Right lobe of liver (tissue), 6 donors: ENCODE data around the gene PRSS37. TPM values are rescaled to one million over a fixed set of nuclear protein-coding genes. Genes with fewer than 3 reads are reported as not detected.

ENCODE experiments used
- ATAC-seq, 4 donors: fragments of 200-7000 bp; cut with Tn5 transposase; one replicate each; pipeline ENCODE4 v1.9.1; 2020; ENCODE audit warnings: mild to moderate bottlenecking in 4 of 4, moderate library complexity in 4 of 4
- DNase-seq, 3 donors: peaks; one replicate each; pipeline ENCODE4 v3.0.0-alpha.2; 2020
- H3K27ac ChIP-seq, 3 donors: fragments of 200-600 bp; one replicate each; pipeline ENCODE4 v1.8.0; 2022
- H3K27me3 ChIP-seq, 2 donors: fragments of 200-600 bp; one replicate each; pipeline ENCODE4 v1.8.0; 2022
- H3K36me3 ChIP-seq, 4 donors: fragments of 200-600 bp; sonication (generic) in 1 of 4; one replicate each; pipeline versions ENCODE4 v1.5.1 to v1.8.0; 2017 to 2022; ENCODE audit warnings: control low read depth in 1 of 4
- H3K4me1 ChIP-seq, 4 donors: fragments of 200-600 bp; sonication (generic) in 1 of 4; one replicate each; pipeline versions ENCODE4 v1.5.1 to v1.8.0; 2017 to 2022; ENCODE audit warnings: control low read depth in 1 of 4
- H3K4me3 ChIP-seq, 3 donors: fragments of 200-600 bp; one replicate each; pipeline ENCODE4 v1.8.0; 2022
- H3K9me3 ChIP-seq, 4 donors: fragments of 200-600 bp; sonication (generic) in 1 of 4; one replicate each; pipeline versions ENCODE4 v1.5.1 to v1.8.0; 2017 to 2022; ENCODE audit warnings: control low read depth in 1 of 4
- CTCF ChIP-seq, 4 donors: fragments of 200-600 bp in 3 of 4; fragments of 450-650 bp in 1 of 4; IDR thresholded peaks; one replicate each; pipeline versions ENCODE4 v1.5.1 to v1.8.0; 2016 to 2022; ENCODE audit warnings: antibody characterized with exemption in 4 of 4, mild to moderate bottlenecking in 2 of 4
- POLR2A ChIP-seq: fragments of 450-650 bp; IDR thresholded peaks from one replicate; pipeline ENCODE4 v1.6.1; 2017; ENCODE audit warnings: antibody characterized with exemption, mild to moderate bottlenecking
- WGBS: methylation state at CpG from one replicate; pipeline ENCODE4 v1.1.6; 2018; ENCODE audit warnings: low coverage, low lambda C conversion rate; ENCODE audit not compliant: insufficient coverage; ENCODE audit errors: missing lambda C conversion rate; 5-methylcytosine and 5-hydroxymethylcytosine counted together
- intact Hi-C, 2 donors: fragments of 100-400 bp; cut with DNase I; formaldehyde crosslinking; loops; one replicate each; pipeline versions ENCODE4 v1.11.2 to v1.14.1; 2022
- total RNA-seq, 6 experiments: library from RNA; depleted of rRNA in 2 of 6; stranded (reverse); fragments of >200 nt in 2 of 6; fragmentation: NEBNext Ultra II Directional in 3 of 6; extraction: Animal tissue kit (Norgen Biotek cat#: 25700) in 3 of 6; gene quantifications; one replicate each; pipeline versions ENCODE4 v1.1.0 to v1.2.4, GENCODE V29; 2016 to 2023
- donor health status: DM: no; HTN: yes; CAD: no.
- donor health status: DM: no; HTN: no; CAD: no.
- donor health status: DM: no; HTN: no; CAD: no.
- donor health status: DM: no; HTN: yes; CAD: no.
- donor health status: DM: no; HTN: yes; CAD: no.

PRSS37 gene
- total RNA-seq, 6 experiments from 2014 or later, result not detected

GRCh38 chr7:141820067-141820466 is 21.2 kb downstream of the PRSS37 start:
- DNase-seq (no peak), ATAC-seq (no peak)
- TF ChIP-seq CTCF (IDR thresholded peaks at IDR 0.05) (no peak), POLR2A (no peak)
- Histone ChIP-seq H3K4me3 (no peak overlapping the region), H3K9me3 (peaks cover 0 to 13% (median 2%) of the 10 kb centered on the region in 4 donors), H3K27ac (no peak overlapping the region), H3K36me3 (no peaks in the 10 kb centered on the region), H3K4me1 (no peaks in the 10 kb centered on the region), H3K27me3 (no peaks in the 10 kb centered on the region)
- WGBS, result 50% methylated on average over 1 of the region's 1 CpG
- intact Hi-C loops, result no loop called here

GRCh38 chr7:141792526-141792925 is 48.8 kb downstream of the PRSS37 start:
- Histone ChIP-seq H3K36me3 (no peaks in the 10 kb centered on the region), H3K27ac (no peak overlapping the region), H3K9me3 (no peaks in the 10 kb centered on the region), H3K4me1 (no peaks in the 10 kb centered on the region), H3K27me3 (no peaks in the 10 kb centered on the region), H3K4me3 (no peak overlapping the region)
- intact Hi-C loops, result no loop called here
- 71% methylated on average over 2 of the region's 2 CpGs for WGBS
- ATAC-seq (no peak), DNase-seq (no peak)
- TF ChIP-seq CTCF (IDR thresholded peaks at IDR 0.05) (no peak), POLR2A (no peak)

- Histone ChIP-seq H3K27ac (no peak within 1 kb of the TSS), H3K36me3 (no peaks in the 10 kb centered on the region), H3K4me3 (no peak within 1 kb of the TSS), H3K4me1 (no peaks in the 10 kb centered on the region), H3K27me3 (no peaks in the 10 kb centered on the region), H3K9me3 (no peaks in the 10 kb centered on the region)
- no peak for TF ChIP-seq CTCF (IDR thresholded peaks at IDR 0.05)
- TF ChIP-seq POLR2A, result no peak
- DNase-seq (no peak), ATAC-seq (no peak)
- intact Hi-C loops, result no loop called here
- 73% methylated on average over 5 of the region's 5 CpGs for WGBS
Measured at GRCh38 chr7:141789917-141790316, 51.4 kb downstream of the PRSS37 start, which contains the start of gene TAS2R5. Gene TAS2R5, plus strand, starts transcription at chr7:141790217. Its CDS starts 145 bp downstream, at chr7:141790362.

- TF ChIP-seq CTCF (IDR thresholded peaks at IDR 0.05), result no peak
- no peak for TF ChIP-seq POLR2A
- no peaks in the 10 kb centered on the region for H3K27me3 ChIP-seq
- no peak overlapping the region for H3K4me3 ChIP-seq
- H3K27ac ChIP-seq, result no peak overlapping the region
- 48% methylated on average over 2 of the region's 2 CpGs for WGBS
- H3K36me3 ChIP-seq, result no peaks in the 10 kb centered on the region
- H3K9me3 ChIP-seq, result no peaks in the 10 kb centered on the region
- no peaks in the 10 kb centered on the region for H3K4me1 ChIP-seq
- ATAC-seq (no peak), DNase-seq (no peak)
- intact Hi-C loops, result no loop called here
Measured at GRCh38 chr7:141788296-141788695, 53.0 kb downstream of the PRSS37 start.

Other genes with a start within 250 kb of the PRSS37 start
- gene DENND11, start 139.3 kb downstream of the PRSS37 start, total RNA-seq, result 10 to 100 TPM; 24.4 to 30.8 (median 26.3) TPM
- gene WEE2, start 133.1 kb downstream of the PRSS37 start, total RNA-seq, result not detected
- gene SSBP1, start 103.1 kb downstream of the PRSS37 start, total RNA-seq, result 100 to 1,000 TPM in 1 of 6 experiments, 10 to 100 TPM in 5; 38.6 to 115 (median 48.8) TPM
- gene TAS2R3, start 77.4 kb downstream of the PRSS37 start, total RNA-seq, result 1 to 10 TPM in 1 of 6 experiments, under 1 TPM in 5; 0.31 to 3.5 (median 0.55) TPM
- gene TAS2R4, start 64.8 kb downstream of the PRSS37 start, total RNA-seq, result under 1 TPM; 0.32 to 0.74 (median 0.52) TPM
- under 1 TPM in 5 of 6 experiments, not detected in 1; 0.43 to 0.68 (median 0.51) TPM for gene TAS2R5, start 51.3 kb downstream of the PRSS37 start, total RNA-seq
- not detected for gene OR9A4, start 74.9 kb upstream of the PRSS37 start, total RNA-seq
- 1 to 10 TPM in 1 of 6 experiments, under 1 TPM in 4, not detected in 1; 0.27 to 1.2 (median 0.92) TPM for gene CLEC5A, start 105.5 kb upstream of the PRSS37 start, total RNA-seq
- not detected for gene TAS2R38, start 132.3 kb upstream of the PRSS37 start, total RNA-seq
- 10 to 100 TPM in 1 of 6 experiments, 1 to 10 TPM in 2, under 1 TPM in 3; 0.68 to 15.7 (median 1.0) TPM for gene MGAM, start 154.4 kb upstream of the PRSS37 start, total RNA-seq